Measurements from ENCODE around the gene MEP1B. TPM values are rescaled to one million over a fixed set of nuclear protein-coding genes. Genes with fewer than 3 reads are reported as not detected.

Gene MEP1B
- total RNA-seq, 1 experiment from 2014 or later = not detected

GRCh38 chr18:32264401-32264800, 74.6 kb downstream of the MEP1B start:
- DNase-seq (ENCODE audit: low read depth) = no peak

GRCh38 chr18:32267463-32267862, 77.6 kb downstream of the MEP1B start:
- no peak for DNase-seq (ENCODE audit: low read depth)

Other genes with a start within 250 kb of the MEP1B start
- 27.7 and 29.4 TPM in 2 replicates for gene TRAPPC8, start 246.9 kb upstream of the MEP1B start, total RNA-seq (2014; rRNA removed)
- gene RNF125, start 171.2 kb upstream of the MEP1B start, total RNA-seq (2014; rRNA removed) = 0.06 TPM in 1 of 2 replicates, not detected in the other
- 26.2 and 52.5 TPM in 2 replicates for gene RNF138, start 98.2 kb upstream of the MEP1B start, total RNA-seq (2014; rRNA removed)

Data from LHCN-M2 (cell line).